HG03066 (cell line): ENCODE measurements around the gene ACTR5.

Experiments used
- ATAC-seq: cut with Tn5 transposase; IDR thresholded peaks from one replicate; pipeline ENCODE4 v1.9.1; 2021; ENCODE audit warnings: low read depth; ENCODE audit not compliant: unreplicated experiment

ACTR5 gene

GRCh38 chr20:38748097-38748860 lies at the start of gene ACTR5:
Gene ACTR5, plus strand, starts transcription at chr20:38748460. Its CDS starts 19 bp downstream, at chr20:38748479.
- peak; percentile 85 for ATAC-seq

- ATAC-seq = no peak
These were observed 49.7 kb upstream of the ACTR5 start for GRCh38 chr20:38698541-38698940.

GRCh38 chr20:38700141-38700540 lies 48.1 kb upstream of the ACTR5 start:
- no peak for ATAC-seq

GRCh38 chr20:38700926-38701325 lies 47.3 kb upstream of the ACTR5 start:
- no peak for ATAC-seq

GRCh38 chr20:38703526-38703925 lies 44.7 kb upstream of the ACTR5 start:
- ATAC-seq = no peak

- ATAC-seq = no peak
These were observed 44.1 kb upstream of the ACTR5 start for GRCh38 chr20:38704136-38704535.

GRCh38 chr20:38706509-38706908 lies 41.8 kb upstream of the ACTR5 start:
- ATAC-seq = no peak

- ATAC-seq = no peak
These were observed 34.0 kb upstream of the ACTR5 start for GRCh38 chr20:38714308-38714707.

- no peak for ATAC-seq
These were observed 32.6 kb upstream of the ACTR5 start for GRCh38 chr20:38715646-38716045.

- ATAC-seq = no peak
These were observed 25.6 kb upstream of the ACTR5 start for GRCh38 chr20:38722683-38723016.

GRCh38 chr20:38723017-38723847 lies 25.0 kb upstream of the ACTR5 start:
- ATAC-seq = no peak

- no peak for ATAC-seq
These were observed 24.2 kb upstream of the ACTR5 start, which contains the start of gene SLC32A1 for GRCh38 chr20:38723848-38724625. Gene SLC32A1, plus strand, starts transcription at chr20:38724486. Its CDS starts 239 bp downstream, at chr20:38724725.

GRCh38 chr20:38724626-38725147 lies 23.6 kb upstream of the ACTR5 start:
- ATAC-seq = no peak

GRCh38 chr20:38725148-38725901 lies 22.9 kb upstream of the ACTR5 start:
- ATAC-seq = no peak

GRCh38 chr20:38725931-38726803 lies 22.1 kb upstream of the ACTR5 start:
- ATAC-seq = no peak

GRCh38 chr20:38726804-38727606 lies 21.3 kb upstream of the ACTR5 start:
- ATAC-seq = no peak

- no peak for ATAC-seq
These were observed 20.6 kb upstream of the ACTR5 start for GRCh38 chr20:38727607-38728190.

GRCh38 chr20:38728191-38728781 lies 20.0 kb upstream of the ACTR5 start:
- no peak for ATAC-seq
